Measurements from ENCODE around the gene ZNF667.

Gene ZNF667

DNA sequence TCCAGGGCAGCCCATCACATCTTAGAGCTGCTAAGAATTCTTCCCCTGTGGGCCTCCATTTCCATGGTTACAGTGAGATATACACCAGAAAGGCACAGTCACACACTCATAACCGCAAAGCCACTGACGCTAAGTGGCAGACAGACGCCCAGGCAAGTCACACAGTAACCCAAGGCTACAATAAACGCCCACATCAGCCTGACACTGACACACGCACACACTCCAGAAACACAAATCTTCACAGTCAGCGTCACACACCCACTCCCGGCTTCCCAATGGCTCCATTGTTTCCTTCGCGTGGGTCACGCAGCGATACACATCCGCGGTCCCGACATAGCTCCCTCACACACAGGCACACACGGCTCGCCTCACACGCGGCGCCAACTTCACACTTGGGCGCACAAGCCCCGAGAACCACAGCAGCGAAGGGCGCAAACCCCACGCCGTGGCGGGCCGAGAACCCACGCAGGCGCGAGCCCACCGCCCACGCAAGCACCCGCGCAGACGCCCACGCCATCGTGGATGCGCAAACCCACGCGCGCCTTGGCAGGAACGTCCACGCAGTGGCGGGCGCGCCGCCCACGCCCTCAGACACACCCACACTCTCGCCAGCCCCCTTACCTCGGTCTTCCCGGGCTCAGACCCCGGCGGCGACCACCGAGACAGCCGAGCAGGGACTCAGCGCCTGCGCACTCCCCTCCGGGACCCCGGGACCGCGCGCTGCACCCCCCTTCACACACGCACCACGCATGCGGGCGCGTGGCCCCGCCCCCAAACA is at the start of gene ZNF667:
ZNF667 (minus strand) TSS at position 695 of the 778 bp plus-strand sequence. CDS start 14,975 bp downstream, outside the sequence.
- in situ Hi-C loops (cut with MboI; ENCODE audit: low sequenced_read_pairs, unreplicated experiment), result no loop called here
- no peak for DNase-seq (ENCODE audit: low spot score)
- TF ChIP-seq, protein P1, sequence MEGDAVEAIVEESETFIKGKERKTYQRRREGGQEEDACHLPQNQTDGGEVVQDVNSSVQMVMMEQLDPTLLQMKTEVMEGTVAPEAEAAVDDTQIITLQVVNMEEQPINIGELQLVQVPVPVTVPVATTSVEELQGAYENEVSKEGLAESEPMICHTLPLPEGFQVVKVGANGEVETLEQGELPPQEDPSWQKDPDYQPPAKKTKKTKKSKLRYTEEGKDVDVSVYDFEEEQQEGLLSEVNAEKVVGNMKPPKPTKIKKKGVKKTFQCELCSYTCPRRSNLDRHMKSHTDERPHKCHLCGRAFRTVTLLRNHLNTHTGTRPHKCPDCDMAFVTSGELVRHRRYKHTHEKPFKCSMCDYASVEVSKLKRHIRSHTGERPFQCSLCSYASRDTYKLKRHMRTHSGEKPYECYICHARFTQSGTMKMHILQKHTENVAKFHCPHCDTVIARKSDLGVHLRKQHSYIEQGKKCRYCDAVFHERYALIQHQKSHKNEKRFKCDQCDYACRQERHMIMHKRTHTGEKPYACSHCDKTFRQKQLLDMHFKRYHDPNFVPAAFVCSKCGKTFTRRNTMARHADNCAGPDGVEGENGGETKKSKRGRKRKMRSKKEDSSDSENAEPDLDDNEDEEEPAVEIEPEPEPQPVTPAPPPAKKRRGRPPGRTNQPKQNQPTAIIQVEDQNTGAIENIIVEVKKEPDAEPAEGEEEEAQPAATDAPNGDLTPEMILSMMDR (IDR thresholded peaks at IDR 0.05; ENCODE audit: borderline replicate concordance, control extremely low read depth, extremely low read depth, insufficient read depth, missing control alignments), result no peak

DNA sequence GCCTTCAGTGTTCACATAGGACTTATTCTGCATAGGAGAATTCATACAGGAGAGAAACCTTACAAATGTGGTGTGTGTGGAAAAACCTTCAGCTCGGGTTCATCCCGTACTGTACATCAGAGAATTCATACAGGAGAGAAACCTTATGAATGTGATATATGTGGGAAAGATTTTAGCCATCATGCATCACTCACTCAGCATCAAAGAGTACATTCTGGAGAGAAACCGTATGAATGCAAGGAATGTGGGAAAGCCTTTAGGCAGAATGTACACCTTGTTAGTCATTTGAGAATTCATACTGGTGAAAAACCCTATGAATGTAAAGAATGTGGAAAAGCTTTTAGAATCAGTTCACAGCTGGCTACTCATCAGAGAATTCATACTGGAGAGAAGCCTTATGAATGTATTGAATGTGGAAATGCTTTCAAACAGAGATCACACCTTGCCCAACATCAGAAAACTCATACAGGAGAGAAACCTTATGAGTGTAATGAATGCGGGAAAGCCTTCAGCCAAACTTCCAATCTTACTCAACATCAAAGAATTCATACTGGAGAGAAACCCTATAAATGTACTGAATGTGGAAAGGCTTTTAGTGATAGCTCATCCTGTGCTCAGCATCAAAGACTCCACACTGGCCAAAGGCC is 48.2 kb upstream of the ZNF667 start:
- in situ Hi-C loops (cut with MboI; ENCODE audit: low sequenced_read_pairs, unreplicated experiment), result no loop called here
- TF ChIP-seq, protein P1 (IDR thresholded peaks at IDR 0.05; ENCODE audit: borderline replicate concordance, control extremely low read depth, extremely low read depth, insufficient read depth, missing control alignments), result no peak
- no peak for DNase-seq (ENCODE audit: low spot score)

DNA sequence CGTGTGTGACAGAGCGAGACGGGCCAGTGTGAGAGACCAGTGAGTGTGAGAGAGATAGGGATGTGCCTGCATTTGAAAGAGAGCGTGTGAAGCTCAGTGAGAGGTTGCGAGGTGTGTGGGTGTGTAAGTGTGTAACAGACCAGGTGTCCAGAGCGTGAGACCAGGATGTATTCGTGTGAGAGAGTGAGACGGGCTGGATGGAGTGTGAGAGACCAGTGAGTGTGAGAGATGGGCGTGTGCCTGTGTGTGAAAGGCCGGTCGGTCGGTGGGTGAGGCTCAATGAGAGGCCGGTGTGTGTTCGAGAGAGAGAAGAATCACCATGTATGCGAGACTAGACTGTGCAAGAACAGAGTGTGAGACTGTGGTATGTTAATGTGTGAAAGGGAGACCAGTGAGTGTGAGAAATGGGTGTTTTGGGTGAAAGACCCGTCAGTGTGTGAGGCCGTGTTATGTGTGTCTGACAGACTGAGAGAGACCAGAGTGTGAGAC is 31.2 kb upstream of the ZNF667 start:
- DNase-seq (ENCODE audit: low spot score), result peak; percentile 10
- in situ Hi-C loops (cut with MboI; ENCODE audit: low sequenced_read_pairs, unreplicated experiment), result no loop called here
- TF ChIP-seq, protein P1 (IDR thresholded peaks at IDR 0.05; ENCODE audit: borderline replicate concordance, control extremely low read depth, extremely low read depth, insufficient read depth, missing control alignments), result no peak

DNA sequence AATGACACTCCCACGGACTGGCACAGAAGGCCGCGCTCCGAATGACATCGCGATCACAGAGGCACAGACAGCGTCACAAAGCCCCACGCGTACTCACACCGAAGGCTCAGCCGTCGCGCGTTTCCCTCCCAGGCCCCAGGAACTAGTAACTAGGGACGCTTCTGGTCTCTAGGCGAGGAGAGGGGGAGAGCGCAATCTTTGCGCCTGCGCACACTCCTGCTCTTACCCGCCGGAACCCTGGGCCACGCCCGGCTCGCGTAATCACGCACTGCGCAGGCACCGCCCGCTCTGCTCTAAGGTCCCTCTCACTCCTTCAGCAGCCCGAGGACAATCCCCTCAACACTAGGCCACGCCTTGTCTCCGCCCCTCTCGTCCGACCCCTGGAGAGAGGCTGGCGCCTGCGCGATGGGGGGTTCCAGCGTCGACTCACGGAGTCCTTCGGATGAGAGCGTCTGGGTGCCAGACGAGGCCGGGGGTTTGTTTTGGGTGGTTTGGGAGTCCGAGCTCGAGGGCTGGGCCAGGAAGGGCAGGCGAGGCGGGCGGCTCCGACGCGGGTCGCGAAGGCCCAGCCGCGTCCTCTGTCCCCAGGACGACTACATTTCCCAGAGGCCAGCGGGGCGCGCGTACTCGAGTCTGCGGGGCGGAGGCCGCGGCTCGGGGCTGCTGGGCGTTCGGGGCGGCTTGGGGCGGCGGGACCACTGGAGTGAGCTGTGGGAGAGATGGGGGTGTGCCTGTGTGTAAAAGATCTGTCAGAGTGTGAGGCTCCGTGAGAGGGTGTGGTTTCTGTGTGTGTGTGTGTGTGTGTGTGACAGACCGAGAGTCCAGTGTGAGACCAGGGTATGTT is 30.5 kb upstream of the ZNF667 start, which contains the start of gene ZNF471:
ZNF471 (plus strand) TSS at position 410 of the 844 bp plus-strand sequence. CDS start 3,717 bp downstream, outside the sequence.
- DNase-seq (ENCODE audit: low spot score), result peak; percentile 49
- in situ Hi-C loops (cut with MboI; ENCODE audit: low sequenced_read_pairs, unreplicated experiment), result no loop called here

GRCh38 chr19:56504581-56504980 is 27.4 kb upstream of the ZNF667 start:
- in situ Hi-C loops (cut with MboI; ENCODE audit: low sequenced_read_pairs, unreplicated experiment), result no loop called here

More for the DNA sequence above, 30.5 kb upstream of the ZNF667 start, which contains the start of gene ZNF471:
- TF ChIP-seq, protein P1 (IDR thresholded peaks at IDR 0.05; ENCODE audit: borderline replicate concordance, control extremely low read depth, extremely low read depth, insufficient read depth, missing control alignments), result no peak

More at GRCh38 chr19:56504581-56504980, 27.4 kb upstream of the ZNF667 start:
- no peak for DNase-seq (ENCODE audit: low spot score)
- TF ChIP-seq, protein P1 (IDR thresholded peaks at IDR 0.05; ENCODE audit: borderline replicate concordance, control extremely low read depth, extremely low read depth, insufficient read depth, missing control alignments), result no peak
